BJ (cell line): ENCODE data around the gene ZNF23. TPM values are rescaled to one million over a fixed set of nuclear protein-coding genes. Genes with fewer than 3 reads are reported as not detected.

Experiments
- CTCF ChIA-PET: fragments of 350-600 bp; formaldehyde crosslinking; extraction: SDS; loops from one replicate; lab custom pipeline; 2021; ENCODE audit warnings: antibody characterized with exemption, inconsistent platforms; lab: Yijun Ruan, JAX
- POLR2A ChIA-PET: fragments of 300-600 bp; sonication (Branson Sonifier 250); formaldehyde crosslinking; extraction: SDS; loops from one replicate; lab custom pipeline; 2021; ENCODE audit warnings: antibody characterized with exemption; lab: Charles Lee
- DNase-seq: peaks from one replicate; pipeline ENCODE4 v3.0.0-alpha.2; 2011; ENCODE audit warnings: low read depth
- H3K27me3 ChIP-seq: 2 replicates; pipeline ENCODE4 v1.6.0; 2011; ENCODE audit warnings: low read length; ENCODE audit not compliant: control insufficient read depth, insufficient read depth
- H3K36me3 ChIP-seq: 2 replicates; pipeline ENCODE4 v1.5.1; 2011; ENCODE audit warnings: low read length; ENCODE audit not compliant: control insufficient read depth, insufficient read depth
- H3K4me3 ChIP-seq: 2 replicates; pipeline ENCODE4 v1.5.1; 2011; ENCODE audit warnings: low read depth, mild to moderate bottlenecking, control low read depth, low read length
- CTCF ChIP-seq: IDR thresholded peaks from 2 replicates; pipeline ENCODE4 v1.5.1; 2011; ENCODE audit warnings: low read depth, mild to moderate bottlenecking, control low read depth, inconsistent platforms, low read length, moderate library complexity; ENCODE audit not compliant: insufficient read depth
- polyA plus RNA-seq: library from polyadenylated mRNA; depleted of rRNA; stranded (reverse); fragments of >200 nt; gene quantifications from 2 replicates; pipeline ENCODE4 v1.2.3, GENCODE V29; 2011

ZNF23 gene
- polyA plus RNA-seq, 1 experiment = 11.8 TPM

- Histone ChIP-seq H3K36me3 (no peaks in the 10 kb centered on the region), H3K4me3 (no peak overlapping the region), H3K27me3 (peaks cover 12% of the 10 kb centered on the region)
- ChIA-PET POLR2A (no interaction called here), CTCF (interaction anchor here (6.2 kb wide), 1 partner anchor 10 kb away, joined by 41 read pairs; no protein-coding TSS in a partner anchor)
- no peak for DNase-seq
- peak; percentile 38; the same call in 1 of the 2 replicates for TF ChIP-seq CTCF
Observed at GRCh38 chr16:71421911-71422310, 40.1 kb downstream of the ZNF23 start.

- ChIA-PET POLR2A (no interaction called here), CTCF (interaction anchor here (1.9 to 8.6 kb wide), 4 partner anchors 11 to 85 kb away, joined by 12 to 170 read pairs (median 48); partner anchors contain the start of gene ZNF19)
Observed at GRCh38 chr16:71414038-71414437, 48.0 kb downstream of the ZNF23 start.

GRCh38 chr16:71413341-71413740 is 48.7 kb downstream of the ZNF23 start:
- peaks cover 5% of the 10 kb centered on the region for H3K27me3 ChIP-seq
- TF ChIP-seq CTCF = no peak
- POLR2A ChIA-PET = no interaction called here
- CTCF ChIA-PET = interaction anchor here (0.7 to 8.6 kb wide), 30 partner anchors 10 to 206 kb away, joined by 3 to 170 read pairs (median 4); partner anchors contain the start of genes CALB2 and ZNF19
- H3K36me3 ChIP-seq = no peaks in the 10 kb centered on the region
- DNase-seq = no peak
- no peak overlapping the region for H3K4me3 ChIP-seq

More at GRCh38 chr16:71414038-71414437, 48.0 kb downstream of the ZNF23 start:
- Histone ChIP-seq H3K36me3 (no peaks in the 10 kb centered on the region), H3K4me3 (no peak overlapping the region), H3K27me3 (peaks cover 8% of the 10 kb centered on the region)
- no peak for TF ChIP-seq CTCF
- no peak for DNase-seq

- peak; percentile 86 for TF ChIP-seq CTCF
- POLR2A ChIA-PET = no interaction called here
Observed at GRCh38 chr16:71412270-71413160, 49.5 kb downstream of the ZNF23 start.

GRCh38 chr16:71410146-71410545 is 51.9 kb downstream of the ZNF23 start:
- no peaks in the 10 kb centered on the region for H3K36me3 ChIP-seq
- H3K27me3 ChIP-seq = peaks cover 5% of the 10 kb centered on the region; the same call in 1 of the 2 replicates
- CTCF ChIA-PET = interaction anchor here (1.6 to 8.6 kb wide), 4 partner anchors 15 to 89 kb away, joined by 3 to 170 read pairs (median 48); no protein-coding TSS in a partner anchor
- H3K4me3 ChIP-seq = no peak overlapping the region
- no peak for TF ChIP-seq CTCF
- POLR2A ChIA-PET = no interaction called here
- DNase-seq = no peak

More at GRCh38 chr16:71412270-71413160, 49.5 kb downstream of the ZNF23 start:
- Histone ChIP-seq H3K4me3 (no peak overlapping the region), H3K27me3 (peaks cover 5% of the 10 kb centered on the region), H3K36me3 (no peaks in the 10 kb centered on the region)
- DNase-seq = no peak
- CTCF ChIA-PET = interaction anchor here (0.6 to 8.6 kb wide), 36 partner anchors 9 to 864 kb away, joined by 3 to 170 read pairs (median 4); partner anchors contain the start of genes CALB2 and ZNF19
